IPS DF 6.9 (cell line): ENCODE measurements around the gene USP17L22.
"Not testable (repeated sequence)": the region's sequence is repeated elsewhere in the genome, so short reads cannot be mapped to it uniquely, and the experiment has no call there.

Experiments
- DNase-seq: peaks from one replicate; pipeline ENCODE4 v3.0.0-alpha.2; 2013; ENCODE audit warnings: low read depth, low spot score
- H3K27ac ChIP-seq: one replicate; pipeline ENCODE4 v1.5.1; 2013; ENCODE audit warnings: low read length, control low read depth
- H3K27me3 ChIP-seq: 2 replicates; pipeline ENCODE4 v1.6.1; 2013; ENCODE audit warnings: mild to moderate bottlenecking, low read length; ENCODE audit not compliant: control insufficient read depth, insufficient read depth
- H3K36me3 ChIP-seq: 2 replicates; pipeline ENCODE4 v1.6.1; 2013; ENCODE audit warnings: low read length; ENCODE audit not compliant: control insufficient read depth, insufficient read depth
- H3K4me1 ChIP-seq: 2 replicates; pipeline ENCODE4 v1.6.1; 2013; ENCODE audit warnings: low read length; ENCODE audit not compliant: control insufficient read depth, insufficient read depth
- H3K4me3 ChIP-seq: 2 replicates; pipeline ENCODE4 v1.5.1; 2013; ENCODE audit warnings: mild to moderate bottlenecking, low read length
- H3K9me3 ChIP-seq: 2 replicates; pipeline ENCODE4 v1.6.1; 2013; ENCODE audit warnings: low read length, inconsistent platforms; ENCODE audit not compliant: control insufficient read depth, insufficient read depth
- WGBS: extraction: QIAGEN DNeasy Blood & Tissue Kit; methylation state at CpG from one replicate; pipeline ENCODE4 v1.1.7; 2013; ENCODE audit warnings: mixed read lengths, missing lambda C conversion rate; ENCODE audit not compliant: insufficient read length, insufficient coverage; 5-methylcytosine and 5-hydroxymethylcytosine counted together

The USP17L22 gene

GRCh38 chr4:9262572-9262971, 4.8 kb upstream of the USP17L22 start, which contains the start of gene USP17L21:
Gene USP17L21 (plus strand): TSS chr4:9262872. CDS start chr4:9262872, 0 bp downstream.
- not testable (repeated sequence) for H3K36me3 ChIP-seq, H3K27ac ChIP-seq, H3K9me3 ChIP-seq, H3K4me1 ChIP-seq, H3K27me3 ChIP-seq, H3K4me3 ChIP-seq, DNase-seq
- WGBS: no CpG with 5 or more reads among the region's 13 CpGs

DNA sequence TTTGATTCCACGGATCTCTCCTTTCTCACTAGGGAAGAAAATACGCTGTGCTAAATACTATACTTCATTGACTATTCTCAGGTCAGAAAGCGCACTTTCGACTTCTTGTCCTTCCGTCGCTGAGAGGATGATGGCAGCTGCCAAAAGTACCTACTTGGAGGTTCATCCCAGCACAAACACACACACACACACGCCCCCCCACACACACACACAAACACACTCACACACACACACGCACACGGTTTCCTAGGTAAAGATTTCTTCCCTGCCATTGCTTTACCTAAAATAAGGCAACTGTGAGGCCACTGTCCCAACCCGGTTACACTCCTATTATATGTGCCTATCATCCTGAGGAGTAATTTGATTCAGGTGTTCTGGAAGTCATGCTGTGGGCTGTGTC, 4.3 kb downstream of the USP17L22 start:
- DNase-seq, H3K4me3 ChIP-seq, H3K27me3 ChIP-seq, H3K36me3 ChIP-seq, H3K4me1 ChIP-seq, H3K27ac ChIP-seq, H3K9me3 ChIP-seq: not testable (repeated sequence)
- WGBS: 100% methylated on average over 3 of the region's 10 CpGs
